Activated CD8-positive, alpha-beta memory T cell treated with anti-CD3 and anti-CD28 coated beads for 48 hours (primary cell): Measurements from ENCODE around the gene CCNK.

Source experiments
- DNase-seq, 3 experiments: peaks; one replicate each; pipeline ENCODE4 v3.0.0-alpha.2; 2020; ENCODE audit warnings: low read depth in 2 of 3, low spot score in 2 of 3

The CCNK gene

GRCh38 chr14:99549684-99550083 lies 68.5 kb downstream of the CCNK start:
- no peak for DNase-seq

- DNase-seq, result no peak
Observed at GRCh38 chr14:99550387-99550992, 69.3 kb downstream of the CCNK start.

- DNase-seq, result no peak
Observed at GRCh38 chr14:99551034-99551922, 70.1 kb downstream of the CCNK start.

- no peak for DNase-seq
Observed at GRCh38 chr14:99552021-99552553, 70.9 kb downstream of the CCNK start.

- no peak for DNase-seq
Observed at GRCh38 chr14:99552572-99553216, 71.5 kb downstream of the CCNK start.

GRCh38 chr14:99554184-99554583 lies 73.0 kb downstream of the CCNK start:
- no peak for DNase-seq

GRCh38 chr14:99554757-99555531 lies 73.7 kb downstream of the CCNK start:
- no peak for DNase-seq

GRCh38 chr14:99556134-99556791 lies 75.1 kb downstream of the CCNK start:
- no peak for DNase-seq

GRCh38 chr14:99559286-99559990 lies 78.2 kb downstream of the CCNK start:
- DNase-seq, result no peak

- DNase-seq, result no peak
Observed at GRCh38 chr14:99560403-99560802, 79.2 kb downstream of the CCNK start.

- DNase-seq, result no peak
Observed at GRCh38 chr14:99560922-99561683, 79.9 kb downstream of the CCNK start.

GRCh38 chr14:99561864-99562263 lies 80.7 kb downstream of the CCNK start:
- no peak for DNase-seq
